Left kidney (tissue), 2 donors: ENCODE data around the gene PIK3CG. TPM values are rescaled to one million over a fixed set of nuclear protein-coding genes. Genes with fewer than 3 reads are reported as not detected.
"Not testable (repeated sequence)": the region's sequence is repeated elsewhere in the genome, so short reads cannot be mapped to it uniquely, and the experiment has no call there.

Experiments used
- DNase-seq: peaks from one replicate; pipeline ENCODE4 v3.0.0-alpha.2; 2013
- polyA plus RNA-seq: library from polyadenylated mRNA; unstranded; fragments of 120-200 nt; gene quantifications from one replicate; pipeline ENCODE4 v1.2.1, GENCODE V29; 2013; ENCODE audit not compliant: insufficient read length

Gene PIK3CG
- polyA plus RNA-seq, 1 donor, result 2.7 TPM

GRCh38 chr7:106938803-106939202 is 73.7 kb downstream of the PIK3CG start:
- no peak for DNase-seq

- no peak for DNase-seq
Observed at GRCh38 chr7:106944035-106944665, 79.1 kb downstream of the PIK3CG start.

GRCh38 chr7:106947244-106947728 is 82.2 kb downstream of the PIK3CG start:
- DNase-seq, result peak; percentile 77

GRCh38 chr7:106952001-106952657 is 87.0 kb downstream of the PIK3CG start:
- no peak for DNase-seq

- no peak for DNase-seq
Observed at GRCh38 chr7:106952658-106953231, 87.7 kb downstream of the PIK3CG start.

- no peak for DNase-seq
Observed at GRCh38 chr7:106954840-106955239, 89.8 kb downstream of the PIK3CG start.

GRCh38 chr7:106955857-106956256 is 90.8 kb downstream of the PIK3CG start:
- not testable (repeated sequence) for DNase-seq

Other genes with a start within 250 kb of the PIK3CG start
- gene CCDC71L, start 204.1 kb upstream of the PIK3CG start, polyA plus RNA-seq, result 7.5 TPM
- 41.2 TPM for gene PRKAR2B, start 179.4 kb downstream of the PIK3CG start, polyA plus RNA-seq